GM21529 (cell line): ENCODE results near the gene ZNF683.
"Not testable (repeated sequence)": the region's sequence is repeated elsewhere in the genome, so short reads cannot be mapped to it uniquely, and the experiment has no call there.

Experiments used
- ATAC-seq: cut with Tn5 transposase; IDR thresholded peaks from one replicate; pipeline ENCODE4 v1.9.1; 2021; ENCODE audit not compliant: unreplicated experiment

Gene ZNF683

DNA sequence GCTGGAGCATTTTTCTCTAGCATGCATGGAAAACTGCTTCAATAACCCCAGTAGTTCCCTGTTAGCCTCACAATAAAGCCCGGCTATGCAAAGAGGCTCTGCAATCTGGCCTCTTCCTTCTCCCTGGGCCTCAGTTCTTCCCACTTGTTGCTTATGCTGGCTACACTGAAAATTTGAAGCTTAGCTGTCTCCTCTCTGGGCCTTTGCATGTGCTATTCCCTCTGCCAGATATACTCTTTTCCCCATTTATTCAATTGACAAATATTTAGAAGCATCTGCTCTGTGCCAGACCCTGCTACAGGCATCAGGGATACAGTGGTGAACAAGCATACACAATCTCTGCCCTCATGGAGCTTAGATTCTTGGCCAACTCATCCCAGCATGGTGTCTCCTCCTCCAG lies 33.9 kb downstream of the ZNF683 start:
- ATAC-seq = no peak

DNA sequence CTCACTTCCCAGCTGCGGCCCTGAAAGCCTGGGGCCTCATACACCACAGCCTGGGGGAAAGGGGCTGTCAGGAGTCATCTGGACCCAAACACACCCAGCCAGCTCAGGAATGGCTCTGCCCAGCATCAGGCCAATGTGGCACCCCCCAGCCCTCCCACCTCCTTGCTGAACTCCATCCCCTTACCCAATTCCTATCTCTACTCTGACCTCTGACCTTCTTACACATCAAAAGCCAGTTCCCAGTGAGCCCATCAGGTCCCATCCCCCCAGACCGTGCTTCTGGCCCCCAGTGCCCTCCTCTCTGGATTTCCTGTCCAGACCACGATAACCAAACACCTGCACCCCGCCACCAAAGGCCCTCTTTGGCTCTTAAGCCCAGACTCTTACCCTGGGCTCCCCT lies 34.9 kb downstream of the ZNF683 start:
- ATAC-seq = no peak

- ATAC-seq = no peak
These were observed 35.4 kb downstream of the ZNF683 start for GRCh38 chr1:26337206-26337535.

- ATAC-seq = peak; percentile 75
These were observed 35.9 kb downstream of the ZNF683 start for GRCh38 chr1:26336477-26337205.

DNA sequence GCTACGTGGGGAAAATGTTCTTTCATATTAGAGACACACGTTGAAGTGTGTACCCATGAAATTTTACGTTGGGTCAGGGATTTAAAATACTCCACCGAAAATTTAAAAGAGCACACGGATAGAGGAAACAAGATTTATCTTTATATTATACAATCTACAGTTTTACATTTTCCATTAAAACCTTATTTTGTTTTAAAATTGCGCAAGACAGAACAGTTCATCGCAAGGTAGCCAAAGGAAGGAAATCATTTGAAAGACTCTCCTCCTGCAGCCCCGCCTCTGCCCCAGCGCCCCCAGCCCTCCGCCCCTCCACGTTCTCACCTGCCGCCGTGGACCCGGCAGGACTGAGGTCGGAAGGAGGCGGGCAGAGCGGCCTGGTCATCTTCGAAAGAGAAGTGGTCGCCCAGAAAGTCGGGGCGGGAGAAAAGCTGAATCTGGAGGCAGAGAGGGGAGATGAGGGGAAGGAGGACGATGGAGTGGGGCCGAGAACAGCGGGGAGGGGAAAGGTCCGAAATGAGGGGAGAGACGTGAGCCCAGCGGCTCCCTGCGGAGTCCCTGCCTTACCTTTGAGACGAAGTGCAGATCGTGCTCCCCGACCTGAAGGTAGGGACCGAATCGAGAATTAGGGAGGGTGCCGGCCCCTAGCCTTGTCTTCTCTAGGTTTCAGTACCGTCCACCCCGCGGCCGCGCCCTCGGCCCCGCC lies 36.6 kb downstream of the ZNF683 start:
- ATAC-seq = no peak

DNA sequence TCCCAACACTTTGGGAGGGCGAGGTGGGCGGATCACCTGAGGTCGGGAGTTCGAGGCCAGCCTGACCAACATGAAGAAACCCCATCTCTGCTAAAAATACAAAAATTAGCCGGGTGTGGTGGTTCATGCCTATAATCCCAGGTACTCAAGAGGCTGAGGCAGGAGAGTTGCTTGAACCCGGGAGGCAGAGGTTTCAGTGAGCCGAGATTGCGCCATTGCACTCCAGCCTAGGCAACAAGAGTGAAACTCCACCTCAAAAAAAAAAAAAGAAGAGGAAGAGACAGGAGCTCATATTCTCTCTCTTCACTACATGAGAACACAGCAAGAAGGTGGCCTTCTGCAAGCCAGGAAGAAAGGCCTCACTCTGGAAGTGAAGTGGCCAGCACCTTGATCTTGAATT lies 39.2 kb downstream of the ZNF683 start:
- not testable (repeated sequence) for ATAC-seq

DNA sequence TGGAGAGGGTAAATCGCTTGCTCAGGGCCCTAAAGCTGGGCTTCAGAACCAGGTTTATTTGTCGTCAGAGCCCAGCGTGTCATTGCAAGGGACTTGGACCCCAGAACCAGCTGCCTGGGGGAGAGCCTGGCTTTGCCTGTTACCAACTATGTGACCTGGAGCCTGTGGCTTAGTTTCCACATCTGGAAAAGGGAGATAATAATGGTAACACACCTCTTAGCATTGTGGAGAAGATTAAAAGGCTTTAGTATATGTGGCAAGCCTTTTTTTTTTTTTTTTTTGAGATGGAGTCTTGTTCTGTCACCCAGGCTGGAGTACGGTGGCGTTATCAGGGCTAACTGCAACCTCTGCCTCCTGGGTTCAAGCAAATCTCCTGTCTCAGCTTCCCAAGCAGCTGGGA lies 42.3 kb downstream of the ZNF683 start:
- no peak for ATAC-seq

GRCh38 chr1:26329380-26329779 lies 43.2 kb downstream of the ZNF683 start:
- ATAC-seq = not testable (repeated sequence)

GRCh38 chr1:26328597-26328996 lies 44.0 kb downstream of the ZNF683 start:
- no peak for ATAC-seq

DNA sequence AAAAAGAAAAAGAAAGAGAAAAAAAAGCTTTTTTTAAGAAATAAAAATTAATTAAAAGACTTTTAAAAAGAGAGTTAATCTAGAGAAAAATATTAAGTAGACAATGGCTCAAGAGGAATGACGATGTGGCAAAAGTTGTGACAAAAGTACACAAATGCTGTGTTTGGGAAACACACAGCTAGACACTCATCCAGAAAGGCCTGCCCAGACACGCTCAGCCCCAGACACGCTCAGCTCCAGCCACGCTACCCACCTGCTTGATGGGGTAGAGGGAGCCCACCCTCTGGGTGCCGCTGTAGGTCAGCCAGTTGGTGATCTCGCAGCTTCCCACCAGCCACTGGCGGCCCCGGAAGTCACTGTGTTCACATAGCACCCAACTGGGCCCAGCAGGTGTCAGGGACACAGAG lies 44.6 kb downstream of the ZNF683 start:
- ATAC-seq = no peak

- no peak for ATAC-seq
These were observed 48.0 kb downstream of the ZNF683 start for GRCh38 chr1:26324550-26324949.

GRCh38 chr1:26323382-26323781 lies 49.2 kb downstream of the ZNF683 start:
- no peak for ATAC-seq

- no peak for ATAC-seq
These were observed 50.6 kb downstream of the ZNF683 start for GRCh38 chr1:26322042-26322331.

DNA sequence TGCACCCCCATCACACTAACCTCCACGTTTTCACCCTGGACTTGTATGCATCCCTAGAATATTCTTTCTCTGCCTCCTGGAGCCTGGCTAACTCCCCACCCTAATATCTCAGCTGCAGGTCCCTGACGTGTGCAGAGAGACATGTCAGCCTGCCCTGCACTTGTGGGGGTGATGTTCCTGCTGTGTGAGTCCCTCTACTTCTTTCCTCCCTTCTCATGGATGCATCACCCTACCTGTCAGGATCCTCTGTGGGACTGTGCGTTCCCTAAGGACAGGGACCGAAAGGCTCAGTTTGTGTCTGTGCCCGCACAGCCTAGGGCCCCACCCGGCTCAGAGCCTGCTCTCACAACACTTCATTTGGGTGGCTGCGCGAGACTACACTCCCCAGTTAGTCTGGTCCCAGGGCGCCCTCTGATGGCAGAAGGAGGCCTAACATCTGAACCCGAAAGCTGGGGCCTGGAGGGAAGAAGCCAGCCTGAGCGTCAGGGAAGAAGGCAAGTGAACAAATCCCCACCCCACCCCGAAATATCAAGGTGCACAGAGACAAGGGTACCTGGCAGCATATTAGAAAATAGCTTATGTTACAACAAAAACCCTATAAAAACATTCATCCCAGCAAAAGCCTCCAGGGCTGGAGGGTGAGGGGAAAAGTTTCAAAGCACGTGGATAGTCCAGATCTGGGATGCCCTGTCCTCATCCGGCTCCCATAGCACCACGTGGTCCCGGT lies 51.1 kb downstream of the ZNF683 start:
- ATAC-seq = peak; percentile 26

DNA sequence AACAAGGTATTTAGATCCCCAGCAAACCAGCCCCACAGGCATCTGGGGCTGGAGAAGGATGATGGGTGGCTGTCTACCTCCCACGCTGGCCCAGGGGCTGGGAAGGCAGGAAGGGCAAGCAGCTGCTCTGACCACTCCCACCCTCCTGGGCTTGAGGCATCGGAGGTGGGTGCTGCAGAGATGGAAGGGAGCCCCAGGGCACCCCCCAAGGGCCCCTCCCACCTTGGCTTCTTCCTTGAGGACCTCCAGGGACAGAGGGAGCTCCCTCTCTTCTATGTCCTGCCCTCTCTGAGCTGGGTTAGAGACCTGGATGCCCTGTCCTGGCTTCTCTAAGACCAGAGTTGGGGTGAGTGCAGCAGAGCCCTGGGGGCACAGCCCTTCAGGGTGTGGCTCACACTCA lies 51.7 kb downstream of the ZNF683 start:
- no peak for ATAC-seq

GRCh38 chr1:26318338-26319064 lies 54.0 kb downstream of the ZNF683 start:
- no peak for ATAC-seq

DNA sequence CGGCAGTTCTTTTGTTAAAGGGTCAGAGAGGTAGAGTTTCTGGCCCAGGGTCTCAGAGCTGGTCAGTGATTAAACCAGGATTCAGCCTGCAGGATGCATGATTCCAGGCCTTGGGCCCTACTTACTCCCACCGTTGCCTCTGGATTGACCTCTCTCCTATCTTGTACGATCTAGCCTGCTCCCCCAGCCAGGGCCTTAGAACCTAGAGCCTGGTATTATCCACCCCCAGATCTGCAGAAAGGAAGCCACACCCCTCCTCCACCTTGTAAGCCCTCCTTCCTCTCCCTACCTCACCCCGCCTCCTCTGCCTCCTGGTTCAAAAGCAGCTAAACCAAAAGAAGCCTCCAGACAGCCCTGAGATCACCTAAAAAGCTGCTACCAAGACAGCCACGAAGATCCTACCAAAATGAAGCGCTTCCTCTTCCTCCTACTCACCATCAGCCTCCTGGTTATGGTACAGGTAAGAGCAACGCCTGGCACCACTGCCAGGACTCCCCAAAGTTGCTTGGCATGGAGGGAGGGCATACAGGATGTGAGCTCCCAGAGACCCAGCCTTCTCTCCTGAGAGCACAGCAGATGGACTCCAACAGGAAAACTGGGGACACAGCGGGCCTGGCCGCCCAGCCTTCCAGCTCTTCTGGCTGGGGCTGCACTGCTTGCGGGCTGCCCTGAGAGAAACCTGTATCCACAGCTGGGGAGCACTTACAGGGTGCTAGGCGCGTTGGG lies 54.8 kb downstream of the ZNF683 start, which contains the start of gene CD52:
Gene CD52, plus strand, starts transcription at position 347 of the 726 bp plus-strand sequence. Its CDS starts 60 bp downstream, at position 407.
- ATAC-seq = peak; percentile 48

DNA sequence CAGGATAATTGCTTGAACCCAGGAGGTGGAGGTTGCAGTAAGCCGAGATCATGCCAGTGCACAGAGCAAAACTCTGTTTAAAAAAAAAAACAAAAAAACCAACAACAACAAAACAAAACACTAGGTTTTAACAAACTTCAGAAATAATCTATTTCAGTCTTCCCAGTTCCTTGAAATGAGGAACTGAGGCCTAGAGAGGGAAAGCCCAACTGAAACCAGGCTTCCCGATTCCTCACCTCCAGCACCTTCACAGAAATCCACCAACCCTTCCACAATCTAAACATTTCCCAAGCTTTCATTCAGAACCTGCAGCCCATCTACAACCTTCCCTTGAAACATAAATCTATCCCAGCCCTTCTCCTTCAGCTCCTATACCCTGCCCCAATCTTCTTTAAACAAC lies 55.4 kb downstream of the ZNF683 start:
- no peak for ATAC-seq

DNA sequence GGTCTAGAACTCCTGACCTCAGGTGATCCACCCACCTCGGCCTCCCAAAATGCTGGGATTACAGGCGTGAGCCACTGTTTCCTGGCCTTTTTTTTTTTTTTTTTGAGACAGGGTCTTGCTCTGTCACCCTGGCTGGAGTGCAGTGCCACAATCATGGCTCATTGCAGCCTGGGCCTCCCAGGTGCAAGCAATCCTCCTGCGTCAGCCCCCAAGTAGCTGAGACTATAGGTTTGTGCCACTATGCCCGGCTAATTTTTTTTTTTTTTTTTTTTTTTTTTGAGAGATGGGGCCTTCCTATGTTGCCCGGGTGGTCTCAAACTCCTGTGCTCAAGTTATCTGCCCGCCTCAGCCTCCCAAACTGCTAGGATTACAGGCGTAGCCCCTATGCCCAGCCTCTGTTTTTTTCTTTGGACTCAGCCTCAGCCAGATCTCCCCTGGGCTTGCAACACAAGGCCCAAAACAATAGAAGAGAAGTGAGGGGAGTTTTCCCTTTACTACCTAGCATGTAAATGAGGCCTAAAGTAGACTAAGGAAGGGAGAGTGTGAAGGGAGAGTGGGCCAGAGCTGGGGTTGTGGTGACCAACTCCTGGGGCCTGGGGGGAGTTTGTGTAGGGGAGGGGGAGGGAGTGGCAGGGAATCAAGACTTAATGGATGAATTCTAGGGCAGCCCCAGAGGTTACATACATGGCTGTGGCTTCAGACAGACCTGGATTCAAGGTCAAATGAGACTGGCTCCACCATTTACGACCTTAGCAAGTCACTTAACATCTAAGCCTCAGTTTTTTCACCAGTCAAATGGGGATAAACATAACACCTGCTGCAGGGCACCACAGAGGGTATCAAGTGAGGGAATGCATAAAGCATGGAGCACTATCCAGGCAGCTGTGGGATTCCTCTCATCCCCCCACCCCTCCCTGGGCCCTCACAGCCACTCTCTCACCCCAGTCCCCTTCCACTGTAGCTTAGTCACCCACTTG lies 56.4 kb downstream of the ZNF683 start:
- ATAC-seq = no peak

- no peak for ATAC-seq
These were observed 58.0 kb downstream of the ZNF683 start for GRCh38 chr1:26314501-26314900.
